Activated T-helper 2 cell treated with anti-CD3 and anti-CD28 coated beads, Interferon-gamma antibody, Interleukin-2, Interleukin-4, amounts not matched to agents 10 μg/mL and 5 μg/mL and 100 μg/mL, durations not matched to agents 14 hours and 24 hours and 36 hours (primary cell): ENCODE data around the gene TSPAN18. TPM values are rescaled to one million over a fixed set of nuclear protein-coding genes. Genes with fewer than 3 reads are reported as not detected.

Experiments
- DNase-seq: peaks from one replicate; pipeline ENCODE4 v3.0.0; 2021; ENCODE audit warnings: low spot score
- H3K27ac Mint-ChIP-seq: one replicate; pipeline ENCODE4 v1.8.0; 2021; ENCODE audit warnings: mixed read lengths
- H3K27me3 Mint-ChIP-seq: one replicate; pipeline ENCODE4 v1.8.0; 2021; ENCODE audit warnings: low read depth, mixed read lengths
- H3K36me3 Mint-ChIP-seq: one replicate; pipeline ENCODE4 v1.8.0; 2021; ENCODE audit warnings: low read depth, mixed read lengths
- H3K4me1 Mint-ChIP-seq: one replicate; pipeline ENCODE4 v1.8.0; 2021; ENCODE audit warnings: low read depth, mixed read lengths
- H3K4me3 Mint-ChIP-seq: one replicate; pipeline ENCODE4 v1.8.0; 2021; ENCODE audit warnings: low read depth, mild to moderate bottlenecking, moderate library complexity, mixed read lengths
- H3K9me3 Mint-ChIP-seq: one replicate; pipeline ENCODE4 v1.8.0; 2021; ENCODE audit warnings: mixed read lengths
- intact Hi-C: fragments of 100-400 bp; cut with micrococcal nuclease; formaldehyde crosslinking; loops from one replicate; pipeline ENCODE4 v1.15.1; 2023
- total RNA-seq: library from RNA; stranded (reverse); gene quantifications from 2 replicates; pipeline ENCODE4 v1.2.3, GENCODE V29; 2022

The TSPAN18 gene
- total RNA-seq, 1 donor from 2014 or later = 0.87 TPM

DNA sequence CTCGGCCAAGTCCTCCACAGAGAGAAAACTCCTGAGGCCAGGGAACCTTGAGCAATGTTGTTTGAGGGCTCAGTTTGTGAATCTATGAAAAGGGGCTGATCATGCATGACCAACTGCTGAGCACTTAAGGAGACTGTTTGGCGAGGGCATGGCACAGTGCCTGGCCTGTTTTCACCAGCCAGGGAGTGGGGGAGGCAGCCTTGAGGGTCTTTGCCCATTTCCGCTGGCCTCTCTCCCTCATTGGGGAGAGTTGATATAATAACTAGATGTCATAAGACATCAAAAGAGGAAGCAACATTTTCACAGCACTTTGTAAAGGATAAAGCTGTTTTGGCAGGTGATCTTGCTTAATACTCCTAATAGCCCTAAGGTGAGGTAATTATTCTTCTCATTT is 113.3 kb downstream of the TSPAN18 start:
- intact Hi-C loops = no loop called here
- no peak for DNase-seq
- no peaks in the 10 kb centered on the region for H3K36me3 Mint-ChIP-seq
- H3K9me3 Mint-ChIP-seq = peaks cover 3% of the 10 kb centered on the region
- H3K4me1 Mint-ChIP-seq = no peaks in the 10 kb centered on the region
- no peak overlapping the region for H3K27ac Mint-ChIP-seq
- H3K4me3 Mint-ChIP-seq = no peak overlapping the region
- peaks cover 12% of the 10 kb centered on the region for H3K27me3 Mint-ChIP-seq

- H3K27me3 Mint-ChIP-seq = peaks cover 12% of the 10 kb centered on the region
- intact Hi-C loops = no loop called here
- H3K4me1 Mint-ChIP-seq = no peaks in the 10 kb centered on the region
- H3K4me3 Mint-ChIP-seq = no peak overlapping the region
- no peak overlapping the region for H3K27ac Mint-ChIP-seq
- peaks cover 3% of the 10 kb centered on the region for H3K9me3 Mint-ChIP-seq
- no peak for DNase-seq
- no peaks in the 10 kb centered on the region for H3K36me3 Mint-ChIP-seq
Measured at GRCh38 chr11:44840521-44841251, 113.9 kb downstream of the TSPAN18 start.

GRCh38 chr11:44842220-44842619 is 115.5 kb downstream of the TSPAN18 start:
- Mint-ChIP-seq H3K4me3 (no peak overlapping the region), H3K4me1 (no peaks in the 10 kb centered on the region), H3K36me3 (no peaks in the 10 kb centered on the region), H3K27me3 (peaks cover 7% of the 10 kb centered on the region), H3K9me3 (peaks cover 8% of the 10 kb centered on the region), H3K27ac (no peak overlapping the region)
- intact Hi-C loops = no loop called here
- DNase-seq = no peak

DNA sequence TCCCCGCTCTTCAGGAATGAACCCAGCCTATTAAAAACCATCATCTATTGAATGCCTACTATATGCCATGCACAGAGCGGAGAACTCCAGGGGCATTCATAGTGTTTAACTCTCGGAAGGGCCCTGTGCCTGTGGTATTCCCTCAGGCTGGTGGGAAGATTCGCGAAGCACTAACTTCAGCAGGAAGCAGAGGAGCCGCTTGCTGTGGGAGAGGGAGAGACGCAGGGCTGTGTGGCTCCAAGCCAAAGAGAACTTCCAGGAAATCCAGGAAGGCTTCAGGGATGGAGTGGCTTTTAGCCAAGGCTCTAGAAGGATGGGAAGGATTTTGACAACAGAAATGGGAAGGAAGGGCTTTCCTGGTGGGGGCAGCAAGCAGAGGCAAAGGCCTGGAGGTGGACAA is 120.1 kb downstream of the TSPAN18 start:
- Mint-ChIP-seq H3K27ac (no peak overlapping the region), H3K9me3 (peaks cover 8% of the 10 kb centered on the region), H3K36me3 (no peaks in the 10 kb centered on the region), H3K27me3 (peaks cover 11% of the 10 kb centered on the region), H3K4me3 (no peak overlapping the region), H3K4me1 (no peaks in the 10 kb centered on the region)
- intact Hi-C loops = no loop called here
- DNase-seq = no peak

DNA sequence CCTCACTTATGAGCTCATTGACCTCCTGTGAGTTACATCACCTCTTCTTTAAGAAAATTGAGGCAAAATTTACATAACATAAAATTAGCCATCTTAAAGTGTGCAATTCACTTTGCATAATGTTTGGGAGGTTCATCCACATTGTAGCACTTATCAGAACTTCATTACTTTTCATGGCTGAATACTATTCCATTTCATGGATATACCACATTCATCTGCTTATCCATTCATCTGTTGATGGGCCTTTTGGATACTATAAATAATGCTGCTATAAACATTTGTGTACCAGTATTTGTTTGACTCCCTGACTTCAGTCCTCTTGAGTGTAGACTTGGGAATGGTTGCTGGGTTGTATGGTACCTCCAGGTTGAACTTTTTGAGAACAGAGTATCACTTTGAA is 120.6 kb downstream of the TSPAN18 start:
- no peak for DNase-seq
- no peaks in the 10 kb centered on the region for H3K4me1 Mint-ChIP-seq
- intact Hi-C loops = no loop called here
- no peak overlapping the region for H3K4me3 Mint-ChIP-seq
- peaks cover 8% of the 10 kb centered on the region for H3K9me3 Mint-ChIP-seq
- H3K36me3 Mint-ChIP-seq = no peaks in the 10 kb centered on the region
- H3K27ac Mint-ChIP-seq = no peak overlapping the region
- H3K27me3 Mint-ChIP-seq = peaks cover 10% of the 10 kb centered on the region

DNA sequence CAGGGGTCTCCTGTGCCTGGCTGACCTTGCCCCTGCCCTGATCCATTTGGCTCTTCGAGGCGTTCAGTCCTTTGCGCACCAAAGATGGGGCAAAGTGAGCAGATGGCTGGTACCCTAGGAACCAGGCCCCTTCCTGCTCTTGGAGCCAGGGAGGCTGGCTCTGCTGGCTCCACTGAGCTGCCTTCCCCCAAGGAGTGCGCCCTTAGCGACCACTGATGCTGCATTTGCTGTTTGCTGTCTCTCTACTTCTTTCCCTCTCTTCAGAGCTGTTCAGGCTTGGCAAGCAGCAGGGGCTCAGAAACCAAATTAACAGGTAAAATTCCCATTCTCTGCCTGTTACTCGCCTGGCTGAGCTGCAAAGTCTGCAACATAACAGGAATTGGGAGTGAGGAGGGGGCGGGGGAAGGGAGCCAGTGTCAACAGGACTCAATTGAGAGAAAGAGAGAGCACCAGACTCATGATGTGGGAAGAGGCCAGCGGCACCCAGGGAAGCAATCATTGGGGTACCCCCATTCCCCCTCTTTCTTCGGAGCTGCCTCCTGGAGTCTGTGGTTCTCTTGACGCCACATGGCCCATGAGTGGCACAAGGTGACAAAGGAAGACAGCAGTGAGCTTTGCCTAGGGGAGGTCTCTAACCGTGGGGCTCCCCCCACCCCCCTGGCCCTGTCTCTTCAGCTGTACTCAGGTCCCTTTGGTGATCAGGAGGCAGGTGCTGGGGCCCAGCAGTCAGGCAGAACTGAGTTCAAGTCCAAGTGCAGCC is 121.6 kb downstream of the TSPAN18 start:
- Mint-ChIP-seq H3K27me3 (peaks cover 16% of the 10 kb centered on the region), H3K4me1 (no peaks in the 10 kb centered on the region), H3K36me3 (no peaks in the 10 kb centered on the region), H3K9me3 (peaks cover 5% of the 10 kb centered on the region), H3K4me3 (no peak overlapping the region), H3K27ac (no peak overlapping the region)
- no peak for DNase-seq
- intact Hi-C loops = no loop called here

DNA sequence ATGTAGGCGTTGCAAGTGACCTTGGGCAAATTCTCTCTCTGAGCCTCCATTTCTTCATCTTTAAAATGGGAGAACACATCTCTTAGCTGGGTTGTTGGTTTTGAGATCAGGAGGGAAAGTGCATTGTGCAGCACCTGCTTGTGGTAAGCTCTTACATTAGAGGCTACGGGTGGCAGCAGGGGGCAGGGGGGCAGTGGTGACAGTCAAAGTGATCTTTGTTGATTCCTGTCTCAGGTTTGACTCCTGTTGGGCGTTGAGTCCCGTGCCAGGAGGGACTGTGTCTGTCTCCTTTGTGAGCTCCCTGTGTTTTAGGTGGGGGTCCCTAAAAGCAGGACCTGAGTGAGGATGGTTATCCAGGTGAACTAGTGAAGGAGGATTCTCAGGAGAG is 122.2 kb downstream of the TSPAN18 start:
- Mint-ChIP-seq H3K4me1 (no peaks in the 10 kb centered on the region), H3K36me3 (no peaks in the 10 kb centered on the region), H3K9me3 (peaks cover 5% of the 10 kb centered on the region), H3K27me3 (peaks cover 16% of the 10 kb centered on the region), H3K4me3 (no peak overlapping the region), H3K27ac (no peak overlapping the region)
- DNase-seq = no peak
- intact Hi-C loops = no loop called here

- no peaks in the 10 kb centered on the region for H3K36me3 Mint-ChIP-seq
- no peak overlapping the region for H3K4me3 Mint-ChIP-seq
- H3K4me1 Mint-ChIP-seq = no peaks in the 10 kb centered on the region
Measured at GRCh38 chr11:44849424-44849823, 122.7 kb downstream of the TSPAN18 start.

GRCh38 chr11:44849922-44850321 is 123.2 kb downstream of the TSPAN18 start:
- intact Hi-C loops = no loop called here
- H3K4me1 Mint-ChIP-seq = no peaks in the 10 kb centered on the region
- H3K9me3 Mint-ChIP-seq = peaks cover 5% of the 10 kb centered on the region
- H3K27ac Mint-ChIP-seq = no peak overlapping the region
- H3K36me3 Mint-ChIP-seq = no peaks in the 10 kb centered on the region
- peaks cover 16% of the 10 kb centered on the region for H3K27me3 Mint-ChIP-seq
- DNase-seq = no peak
- H3K4me3 Mint-ChIP-seq = no peak overlapping the region

More at GRCh38 chr11:44849424-44849823, 122.7 kb downstream of the TSPAN18 start:
- Mint-ChIP-seq H3K27ac (no peak overlapping the region), H3K9me3 (peaks cover 5% of the 10 kb centered on the region), H3K27me3 (peaks cover 16% of the 10 kb centered on the region)
- no peak for DNase-seq
- intact Hi-C loops = no loop called here

GRCh38 chr11:44851496-44851895 is 124.7 kb downstream of the TSPAN18 start:
- Mint-ChIP-seq H3K27ac (no peak overlapping the region), H3K9me3 (peaks cover 5% of the 10 kb centered on the region), H3K36me3 (no peaks in the 10 kb centered on the region)

GRCh38 chr11:44852159-44852747 is 125.5 kb downstream of the TSPAN18 start:
- intact Hi-C loops = no loop called here
- DNase-seq = no peak
- H3K36me3 Mint-ChIP-seq = no peaks in the 10 kb centered on the region
- peaks cover 6% of the 10 kb centered on the region for H3K4me1 Mint-ChIP-seq
- peaks cover 30% of the 10 kb centered on the region for H3K27me3 Mint-ChIP-seq
- H3K4me3 Mint-ChIP-seq = no peak overlapping the region
- H3K27ac Mint-ChIP-seq = no peak overlapping the region
- H3K9me3 Mint-ChIP-seq = no peaks in the 10 kb centered on the region

More at GRCh38 chr11:44851496-44851895, 124.7 kb downstream of the TSPAN18 start:
- intact Hi-C loops = no loop called here
- peaks cover 6% of the 10 kb centered on the region for H3K4me1 Mint-ChIP-seq
- H3K27me3 Mint-ChIP-seq = peaks cover 23% of the 10 kb centered on the region
- H3K4me3 Mint-ChIP-seq = no peak overlapping the region
- DNase-seq = no peak

DNA sequence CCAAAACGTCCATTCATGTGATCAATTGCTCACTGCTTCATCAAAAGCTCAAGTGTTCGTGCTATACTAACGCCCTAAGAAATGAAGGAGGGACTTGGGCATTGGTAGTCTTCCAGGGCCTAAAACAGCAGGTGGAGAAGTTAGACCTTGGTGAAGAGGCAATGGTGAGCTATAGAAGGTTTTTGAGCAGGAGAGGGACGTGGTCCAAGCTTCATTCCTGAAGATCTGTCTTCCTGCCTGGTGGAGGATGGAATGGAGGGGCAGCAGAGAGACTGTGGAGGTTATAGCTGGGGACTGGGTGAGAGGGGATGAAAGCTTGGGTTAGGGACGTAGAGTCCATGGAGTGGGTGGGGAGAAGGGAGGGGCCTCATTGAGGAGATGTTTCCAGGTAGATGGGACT is 126.2 kb downstream of the TSPAN18 start:
- H3K9me3 Mint-ChIP-seq = no peaks in the 10 kb centered on the region
- intact Hi-C loops = loop anchor here (1.0 kb wide), 1 partner anchor 9 kb away; no protein-coding TSS in a partner anchor
- peaks cover 35% of the 10 kb centered on the region for H3K27me3 Mint-ChIP-seq
- H3K27ac Mint-ChIP-seq = no peak overlapping the region
- DNase-seq = no peak
- H3K4me3 Mint-ChIP-seq = no peak overlapping the region
- H3K4me1 Mint-ChIP-seq = peaks cover 6% of the 10 kb centered on the region
- H3K36me3 Mint-ChIP-seq = no peaks in the 10 kb centered on the region

DNA sequence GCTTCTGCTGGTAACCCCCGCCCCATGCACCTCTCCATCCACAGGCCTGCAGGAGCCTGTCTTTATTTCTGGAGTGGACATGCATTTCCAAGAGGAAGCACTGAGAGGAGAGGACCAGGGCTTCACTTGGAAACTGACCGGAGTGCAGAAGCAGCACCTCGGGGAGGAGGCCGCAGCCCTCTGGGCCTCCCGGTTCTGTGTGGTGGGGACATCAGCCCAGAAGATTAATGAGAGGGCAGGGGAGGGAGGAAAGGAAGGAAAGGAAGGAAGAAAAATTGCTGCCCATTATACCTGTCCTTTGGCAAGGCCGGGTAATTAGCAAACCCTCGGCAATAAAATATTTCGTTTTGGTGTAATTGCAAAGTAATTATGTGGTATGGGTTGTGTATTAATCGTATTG is 126.9 kb downstream of the TSPAN18 start:
- peaks cover 6% of the 10 kb centered on the region for H3K4me1 Mint-ChIP-seq
- H3K27me3 Mint-ChIP-seq = peaks cover 42% of the 10 kb centered on the region
- intact Hi-C loops = loop anchor here (1.0 kb wide), 1 partner anchor 9 kb away; no protein-coding TSS in a partner anchor

More for the DNA sequence above, 126.9 kb downstream of the TSPAN18 start:
- Mint-ChIP-seq H3K9me3 (no peaks in the 10 kb centered on the region), H3K4me3 (no peak overlapping the region), H3K36me3 (no peaks in the 10 kb centered on the region), H3K27ac (no peak overlapping the region)
- no peak for DNase-seq
